ENCODE measurements around the gene SDF2. TPM values are rescaled to one million over a fixed set of nuclear protein-coding genes. Genes with fewer than 3 reads are reported as not detected.

Gene SDF2
- total RNA-seq, 1 donor from 2014 or later, result 63.9 TPM

DNA sequence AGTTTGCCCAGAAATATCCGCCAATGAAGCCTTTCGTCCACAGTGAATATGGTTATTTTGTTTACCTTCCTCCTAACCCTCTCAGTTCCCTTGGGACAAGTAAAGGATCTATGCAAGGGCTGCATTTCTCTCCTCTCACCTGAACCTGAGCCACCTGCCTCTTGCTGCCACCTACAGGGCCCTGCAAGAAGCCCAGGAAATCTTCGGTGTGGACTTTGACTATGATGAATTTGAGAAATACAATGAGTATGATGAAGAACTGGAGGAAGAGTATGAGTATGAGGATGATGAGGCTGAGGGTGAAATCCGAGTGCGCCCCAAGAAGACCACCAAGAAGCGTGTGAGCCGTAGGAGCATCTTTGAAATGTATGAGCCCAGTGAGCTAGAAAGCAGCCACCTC is 14.3 kb upstream of the SDF2 start:
- H3K4me1 Mint-ChIP-seq (ENCODE audit: unreplicated experiment), result no peaks in the 10 kb centered on the region
- no peak overlapping the region for H3K4me3 Mint-ChIP-seq
- no peaks in the 10 kb centered on the region for H3K9me3 Mint-ChIP-seq
- no peaks in the 10 kb centered on the region for H3K27me3 Mint-ChIP-seq
- H3K27ac Mint-ChIP-seq, result no peak overlapping the region
- TF ChIP-seq, protein P1, sequence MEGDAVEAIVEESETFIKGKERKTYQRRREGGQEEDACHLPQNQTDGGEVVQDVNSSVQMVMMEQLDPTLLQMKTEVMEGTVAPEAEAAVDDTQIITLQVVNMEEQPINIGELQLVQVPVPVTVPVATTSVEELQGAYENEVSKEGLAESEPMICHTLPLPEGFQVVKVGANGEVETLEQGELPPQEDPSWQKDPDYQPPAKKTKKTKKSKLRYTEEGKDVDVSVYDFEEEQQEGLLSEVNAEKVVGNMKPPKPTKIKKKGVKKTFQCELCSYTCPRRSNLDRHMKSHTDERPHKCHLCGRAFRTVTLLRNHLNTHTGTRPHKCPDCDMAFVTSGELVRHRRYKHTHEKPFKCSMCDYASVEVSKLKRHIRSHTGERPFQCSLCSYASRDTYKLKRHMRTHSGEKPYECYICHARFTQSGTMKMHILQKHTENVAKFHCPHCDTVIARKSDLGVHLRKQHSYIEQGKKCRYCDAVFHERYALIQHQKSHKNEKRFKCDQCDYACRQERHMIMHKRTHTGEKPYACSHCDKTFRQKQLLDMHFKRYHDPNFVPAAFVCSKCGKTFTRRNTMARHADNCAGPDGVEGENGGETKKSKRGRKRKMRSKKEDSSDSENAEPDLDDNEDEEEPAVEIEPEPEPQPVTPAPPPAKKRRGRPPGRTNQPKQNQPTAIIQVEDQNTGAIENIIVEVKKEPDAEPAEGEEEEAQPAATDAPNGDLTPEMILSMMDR (conservative IDR thresholded peaks at IDR 0.05), result no peak
- H3K36me3 Mint-ChIP-seq, result peaks cover 23% of the 10 kb centered on the region
- no peak for DNase-seq (ENCODE audit: extremely low spot score, unreplicated experiment)

DNA sequence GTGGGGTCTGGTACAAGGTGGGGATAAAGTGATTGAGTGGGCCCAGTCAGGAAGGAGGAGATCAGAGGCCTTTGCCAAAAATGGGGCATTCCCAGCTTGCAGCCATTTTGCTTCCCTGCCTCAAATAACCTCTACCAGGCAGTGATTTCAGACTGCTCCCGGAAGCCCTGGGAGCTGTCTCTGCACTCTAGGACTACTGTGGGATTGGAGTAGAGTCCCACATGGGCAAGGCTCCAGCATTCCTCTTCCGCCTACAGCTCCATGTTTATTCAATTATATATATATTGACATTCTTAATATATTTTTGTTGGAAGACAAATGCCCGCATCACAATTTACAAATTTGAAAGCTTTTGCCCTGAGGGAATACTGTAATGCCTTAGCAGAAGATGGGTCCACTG is 13.8 kb upstream of the SDF2 start:
- no peak overlapping the region for H3K27ac Mint-ChIP-seq
- peaks cover 25% of the 10 kb centered on the region for H3K36me3 Mint-ChIP-seq
- H3K4me1 Mint-ChIP-seq (ENCODE audit: unreplicated experiment), result no peaks in the 10 kb centered on the region
- H3K9me3 Mint-ChIP-seq, result no peaks in the 10 kb centered on the region
- TF ChIP-seq, protein P1 (conservative IDR thresholded peaks at IDR 0.05), result no peak
- H3K27me3 Mint-ChIP-seq, result no peaks in the 10 kb centered on the region
- H3K4me3 Mint-ChIP-seq, result no peak overlapping the region
- no peak for DNase-seq (ENCODE audit: extremely low spot score, unreplicated experiment)

DNA sequence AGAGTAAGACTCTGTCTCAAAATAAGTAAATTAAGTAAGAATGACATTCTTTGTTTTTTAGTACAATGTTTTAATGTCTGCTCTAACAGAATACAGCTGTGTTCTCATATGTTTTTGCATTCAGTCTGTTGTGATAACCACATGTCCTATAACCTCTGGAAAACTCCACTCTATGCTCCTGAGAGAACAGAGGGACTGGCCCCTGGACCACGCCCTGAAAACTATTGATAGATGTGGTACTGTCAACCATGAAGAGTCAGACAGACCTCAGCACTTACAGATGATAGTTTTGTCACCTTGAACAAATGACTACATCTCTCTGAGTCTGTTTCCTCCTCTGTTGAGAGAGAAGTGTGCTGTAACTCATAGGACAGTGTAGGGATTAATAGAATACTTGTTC is 8.2 kb upstream of the SDF2 start:
- H3K9me3 Mint-ChIP-seq, result no peaks in the 10 kb centered on the region
- no peak overlapping the region for H3K27ac Mint-ChIP-seq
- TF ChIP-seq, protein P1 (conservative IDR thresholded peaks at IDR 0.05), result no peak
- peaks cover 15% of the 10 kb centered on the region for H3K4me1 Mint-ChIP-seq (ENCODE audit: unreplicated experiment)
- no peaks in the 10 kb centered on the region for H3K27me3 Mint-ChIP-seq
- H3K4me3 Mint-ChIP-seq, result no peak overlapping the region
- peaks cover 26% of the 10 kb centered on the region for H3K36me3 Mint-ChIP-seq
- DNase-seq (ENCODE audit: extremely low spot score, unreplicated experiment), result no peak

DNA sequence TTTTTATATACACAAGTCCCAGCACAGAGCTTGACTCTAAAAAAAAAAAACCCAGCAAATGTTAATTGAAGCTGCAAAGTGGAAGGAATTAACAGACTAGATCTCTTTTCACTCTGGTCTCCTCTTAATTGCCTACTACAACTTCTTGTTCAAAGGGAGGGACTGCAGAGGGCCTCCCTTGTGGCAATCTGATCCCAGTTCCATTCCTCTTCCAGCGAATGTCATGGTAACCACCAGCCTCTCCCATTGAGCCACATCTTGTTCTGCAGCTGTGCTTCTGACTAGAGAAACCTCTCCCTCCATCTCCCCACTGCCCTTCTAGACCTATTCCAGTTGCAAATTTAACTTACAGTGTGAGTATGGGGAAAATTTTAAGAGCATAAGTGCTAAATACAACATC is 6.2 kb upstream of the SDF2 start:
- Mint-ChIP-seq H3K27ac (peak overlapping the region; percentile 68), H3K27me3 (no peaks in the 10 kb centered on the region), H3K4me3 (peak overlapping the region; percentile 2), H3K36me3 (peaks cover 23% of the 10 kb centered on the region), H3K9me3 (no peaks in the 10 kb centered on the region), H3K4me1 (ENCODE audit: unreplicated experiment) (peaks cover 32% of the 10 kb centered on the region)
- TF ChIP-seq, protein P1 (conservative IDR thresholded peaks at IDR 0.05), result no peak
- DNase-seq (ENCODE audit: extremely low spot score, unreplicated experiment), result no peak

DNA sequence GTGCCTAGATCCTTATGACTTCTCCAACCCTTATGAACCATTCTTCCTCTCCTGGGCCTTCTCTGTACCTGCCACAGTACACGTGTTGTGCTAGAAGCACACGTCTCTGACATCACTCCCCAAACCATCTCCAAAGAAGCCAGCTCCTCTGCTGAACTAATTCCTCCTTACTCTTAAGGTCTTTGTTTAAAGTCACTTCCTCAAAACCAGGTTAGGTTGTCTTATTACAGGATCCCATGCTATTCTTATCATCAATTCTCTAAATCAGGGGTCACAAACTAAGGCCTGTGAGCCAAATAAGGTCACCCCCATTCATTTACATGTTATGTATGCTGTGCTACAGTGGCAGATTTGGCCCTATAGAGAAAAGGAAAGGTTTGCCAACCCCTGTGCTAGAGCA is 4.3 kb upstream of the SDF2 start:
- TF ChIP-seq, protein P1 (conservative IDR thresholded peaks at IDR 0.05), result no peak
- no peak overlapping the region for H3K4me3 Mint-ChIP-seq
- no peak for DNase-seq (ENCODE audit: extremely low spot score, unreplicated experiment)
- H3K4me1 Mint-ChIP-seq (ENCODE audit: unreplicated experiment), result peaks cover 40% of the 10 kb centered on the region
- H3K27me3 Mint-ChIP-seq, result no peaks in the 10 kb centered on the region
- H3K27ac Mint-ChIP-seq, result no peak overlapping the region
- H3K9me3 Mint-ChIP-seq, result no peaks in the 10 kb centered on the region
- peaks cover 18% of the 10 kb centered on the region for H3K36me3 Mint-ChIP-seq

DNA sequence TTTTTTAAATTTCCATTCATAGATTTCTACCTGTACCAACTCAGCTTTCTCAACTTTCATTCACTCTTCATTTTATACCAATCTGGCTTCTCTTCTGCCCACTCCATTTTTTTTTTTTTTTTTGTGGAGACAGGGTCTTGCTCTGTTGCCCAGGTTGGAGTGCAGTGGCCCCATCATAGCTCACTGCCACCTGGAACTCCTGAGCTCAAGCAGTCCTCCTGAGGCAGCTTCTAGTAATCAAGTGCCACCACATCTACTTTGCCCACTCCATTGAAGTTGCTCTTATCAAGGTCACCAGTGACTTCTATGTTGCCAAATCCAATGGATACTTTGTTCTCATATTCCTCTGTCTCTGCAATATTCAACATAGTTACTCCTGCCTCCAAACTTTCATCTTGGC is 2.0 kb upstream of the SDF2 start:
- Mint-ChIP-seq H3K4me3 (peak overlapping the region; percentile 100), H3K36me3 (peaks cover 20% of the 10 kb centered on the region), H3K4me1 (ENCODE audit: unreplicated experiment) (peaks cover 44% of the 10 kb centered on the region), H3K27me3 (no peaks in the 10 kb centered on the region), H3K9me3 (no peaks in the 10 kb centered on the region), H3K27ac (peak overlapping the region; percentile 99)
- TF ChIP-seq, protein P1 (conservative IDR thresholded peaks at IDR 0.05), result no peak
- DNase-seq (ENCODE audit: extremely low spot score, unreplicated experiment), result no peak
